Epithelial cell of alveolus of lung (primary cell): ENCODE results near the gene OPRPN. TPM values are rescaled to one million over a fixed set of nuclear protein-coding genes. Genes with fewer than 3 reads are reported as not detected.

Source experiments
- total RNA-seq: library from RNA; depleted of rRNA; stranded (reverse); fragments of >200 nt; gene quantifications from 2 replicates; pipeline ENCODE4 v1.2.1, GENCODE V29; 2015

OPRPN gene, protein sequence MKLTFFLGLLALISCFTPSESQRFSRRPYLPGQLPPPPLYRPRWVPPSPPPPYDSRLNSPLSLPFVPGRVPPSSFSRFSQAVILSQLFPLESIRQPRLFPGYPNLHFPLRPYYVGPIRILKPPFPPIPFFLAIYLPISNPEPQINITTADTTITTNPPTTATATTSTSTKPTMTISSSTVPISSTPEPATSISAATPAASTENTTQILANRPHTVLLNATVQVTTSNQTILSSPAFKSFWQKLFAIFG
- total RNA-seq, result not detected in 2 replicates

GRCh38 chr4:70397580-70397979 is at the start of gene OPRPN:
TSS of gene OPRPN (plus strand) at chr4:70397940. CDS start at chr4:70399286, 1,346 bp downstream.

DNA sequence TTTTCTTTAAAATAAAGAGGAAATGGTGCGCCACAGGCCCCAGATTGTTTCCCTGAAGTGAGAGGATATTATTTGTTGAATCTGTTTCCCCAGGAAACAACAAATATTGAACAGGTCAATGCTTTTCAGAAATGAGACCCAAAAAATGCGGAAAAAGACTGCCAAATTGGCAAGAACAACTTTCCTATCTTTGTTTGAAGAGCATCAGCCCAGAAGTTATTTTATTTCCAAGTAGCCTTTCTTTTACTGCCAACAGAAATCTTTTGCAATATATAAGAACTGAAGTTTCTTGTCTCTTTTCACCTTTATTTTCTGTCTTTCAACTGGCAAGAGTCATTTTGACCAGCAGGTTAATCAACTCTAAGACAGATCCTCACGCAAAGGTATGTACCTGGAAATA is 37.3 kb upstream of the OPRPN start, which contains the start of gene SMR3A:
Gene SMR3A, plus strand, starts transcription at position 301 of the 400 bp plus-strand sequence. CDS start 1,356 bp downstream, outside the sequence.

DNA sequence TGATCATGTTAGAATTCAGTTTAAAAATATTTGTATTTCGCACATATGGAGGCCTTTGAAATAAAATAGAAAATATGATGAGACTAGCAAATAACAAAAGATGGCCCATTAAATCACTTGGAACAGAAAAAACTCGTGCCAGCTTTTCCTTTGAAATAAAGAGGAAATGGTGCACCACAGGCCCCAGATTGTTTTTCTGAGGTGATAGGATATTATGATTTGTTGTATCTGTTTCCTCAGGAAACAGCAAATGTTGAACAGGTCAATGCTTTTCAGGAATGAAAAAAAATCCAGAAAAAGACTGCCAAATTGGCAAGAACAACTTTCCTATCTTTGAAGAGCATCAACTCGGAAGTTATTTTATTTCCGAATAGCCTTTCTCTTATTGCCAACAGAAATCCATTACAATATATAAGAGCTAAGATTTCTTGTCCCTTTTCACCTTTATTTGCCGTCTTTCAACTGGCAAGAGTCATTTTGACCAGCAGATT is 15.0 kb upstream of the OPRPN start, which contains the start of gene SMR3B:
Gene SMR3B, plus strand, starts transcription at position 441 of the 491 bp plus-strand sequence. CDS start 1,380 bp downstream, outside the sequence.

Other genes starting within 250 kb of the OPRPN start
- not detected in 2 replicates for gene PRR27, start 243.7 kb upstream of the OPRPN start, total RNA-seq
- not detected in 2 replicates for gene ODAM, start 202.2 kb upstream of the OPRPN start, total RNA-seq
- gene FDCSP, start 171.8 kb upstream of the OPRPN start, total RNA-seq, result 7.7 and 11.6 TPM in 2 replicates
- gene CSN3, start 155.3 kb upstream of the OPRPN start, total RNA-seq, result not detected in 2 replicates
- not detected in 2 replicates for gene CABS1, start 63.0 kb upstream of the OPRPN start, total RNA-seq
- not detected in 2 replicates for gene SMR3A, start 37.2 kb upstream of the OPRPN start, total RNA-seq
- not detected in 2 replicates for gene SMR3B, start 14.8 kb upstream of the OPRPN start, total RNA-seq
- gene MUC7, start 74.3 kb downstream of the OPRPN start, total RNA-seq, result not detected in 2 replicates
- gene AMTN, start 120.6 kb downstream of the OPRPN start, total RNA-seq, result not detected in 2 replicates
- gene AMBN, start 194.3 kb downstream of the OPRPN start, total RNA-seq, result not detected in 2 replicates
- not detected in 2 replicates for gene ENAM, start 230.8 kb downstream of the OPRPN start, total RNA-seq